Measurements from ENCODE around the gene OR8I2.

OR8I2 gene

DNA sequence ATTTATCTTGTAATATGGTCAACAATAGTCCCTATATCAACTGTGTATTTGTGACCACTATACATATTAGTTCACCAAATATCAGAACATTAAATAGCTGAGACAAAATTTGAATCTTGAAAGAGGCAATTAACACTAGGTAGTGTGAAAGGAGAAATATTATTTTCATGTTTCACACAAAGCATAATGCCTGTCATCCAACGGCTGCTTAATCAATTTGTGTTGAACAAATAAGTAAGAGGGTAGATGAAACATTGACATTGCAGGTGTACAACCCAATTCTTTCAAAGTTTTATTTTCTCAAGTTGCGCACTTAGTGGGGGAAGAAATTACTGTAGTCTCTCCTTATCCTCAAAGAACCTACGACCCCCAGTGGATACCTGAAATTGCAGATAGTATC lies 3.4 kb upstream of the OR8I2 start:
- TF ChIP-seq, protein P1, sequence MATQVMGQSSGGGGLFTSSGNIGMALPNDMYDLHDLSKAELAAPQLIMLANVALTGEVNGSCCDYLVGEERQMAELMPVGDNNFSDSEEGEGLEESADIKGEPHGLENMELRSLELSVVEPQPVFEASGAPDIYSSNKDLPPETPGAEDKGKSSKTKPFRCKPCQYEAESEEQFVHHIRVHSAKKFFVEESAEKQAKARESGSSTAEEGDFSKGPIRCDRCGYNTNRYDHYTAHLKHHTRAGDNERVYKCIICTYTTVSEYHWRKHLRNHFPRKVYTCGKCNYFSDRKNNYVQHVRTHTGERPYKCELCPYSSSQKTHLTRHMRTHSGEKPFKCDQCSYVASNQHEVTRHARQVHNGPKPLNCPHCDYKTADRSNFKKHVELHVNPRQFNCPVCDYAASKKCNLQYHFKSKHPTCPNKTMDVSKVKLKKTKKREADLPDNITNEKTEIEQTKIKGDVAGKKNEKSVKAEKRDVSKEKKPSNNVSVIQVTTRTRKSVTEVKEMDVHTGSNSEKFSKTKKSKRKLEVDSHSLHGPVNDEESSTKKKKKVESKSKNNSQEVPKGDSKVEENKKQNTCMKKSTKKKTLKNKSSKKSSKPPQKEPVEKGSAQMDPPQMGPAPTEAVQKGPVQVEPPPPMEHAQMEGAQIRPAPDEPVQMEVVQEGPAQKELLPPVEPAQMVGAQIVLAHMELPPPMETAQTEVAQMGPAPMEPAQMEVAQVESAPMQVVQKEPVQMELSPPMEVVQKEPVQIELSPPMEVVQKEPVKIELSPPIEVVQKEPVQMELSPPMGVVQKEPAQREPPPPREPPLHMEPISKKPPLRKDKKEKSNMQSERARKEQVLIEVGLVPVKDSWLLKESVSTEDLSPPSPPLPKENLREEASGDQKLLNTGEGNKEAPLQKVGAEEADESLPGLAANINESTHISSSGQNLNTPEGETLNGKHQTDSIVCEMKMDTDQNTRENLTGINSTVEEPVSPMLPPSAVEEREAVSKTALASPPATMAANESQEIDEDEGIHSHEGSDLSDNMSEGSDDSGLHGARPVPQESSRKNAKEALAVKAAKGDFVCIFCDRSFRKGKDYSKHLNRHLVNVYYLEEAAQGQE (IDR thresholded peaks at IDR 0.05; ENCODE audit: low read depth) = no peak
- TF ChIP-seq ZBTB7A (IDR thresholded peaks at IDR 0.05; ENCODE audit: low read depth) (no peak), TEAD4 (IDR thresholded peaks at IDR 0.05) (no peak), TCF12 (IDR thresholded peaks at IDR 0.05; ENCODE audit: low read depth) (no peak), YY1 (IDR thresholded peaks at IDR 0.05; ENCODE audit: low read depth) (no peak), EP300 (IDR thresholded peaks at IDR 0.05; ENCODE audit: borderline replicate concordance) (no peak), NFIC (IDR thresholded peaks at IDR 0.05) (no peak), EGR1 (IDR thresholded peaks at IDR 0.05) (no peak), TAF1 (IDR thresholded peaks at IDR 0.05; ENCODE audit: low read depth) (no peak), FOXM1 (IDR thresholded peaks at IDR 0.05; ENCODE audit: borderline replicate concordance, low read depth) (no peak)

DNA sequence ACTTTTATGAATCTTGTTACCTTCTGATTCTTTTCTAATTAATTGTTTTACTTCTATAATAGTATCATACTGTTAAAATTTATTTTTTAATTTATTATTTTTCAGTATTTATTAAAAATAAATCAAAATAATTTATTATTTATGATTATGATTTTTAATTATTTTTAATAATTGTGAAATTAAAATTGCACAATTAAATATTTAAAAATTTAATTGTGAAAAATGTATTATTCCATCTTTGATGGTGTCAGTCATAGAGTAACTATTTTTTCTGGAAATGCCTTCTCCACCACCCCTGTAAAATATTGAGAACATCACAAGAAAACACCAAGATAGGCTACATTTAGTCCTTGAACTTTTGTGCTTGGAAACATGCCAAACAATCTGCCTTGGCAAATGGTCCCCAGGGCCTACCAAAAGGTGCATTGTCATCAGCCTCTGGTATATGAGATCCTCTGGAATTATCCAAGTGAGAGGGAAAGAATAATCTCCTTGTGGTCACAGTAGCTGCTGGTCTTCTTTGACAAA lies 10.2 kb downstream of the OR8I2 start, which contains the start of gene OR8H2:
Gene OR8H2 (plus strand): TSS at position 478 of the 528 bp plus-strand sequence. CDS start 1,356 bp downstream, outside the sequence.
- TF ChIP-seq RAD21 (IDR thresholded peaks at IDR 0.05; ENCODE audit: low read depth) = no peak
- TF ChIP-seq FOXM1 (IDR thresholded peaks at IDR 0.05; ENCODE audit: borderline replicate concordance, low read depth) = no peak
- TF ChIP-seq YY1 (IDR thresholded peaks at IDR 0.05; ENCODE audit: low read depth) = no peak
- no peak for TF ChIP-seq TEAD4 (IDR thresholded peaks at IDR 0.05)
- no peak for TF ChIP-seq EP300 (IDR thresholded peaks at IDR 0.05; ENCODE audit: borderline replicate concordance)
- no peak for TF ChIP-seq EGR1 (IDR thresholded peaks at IDR 0.05)
- TF ChIP-seq, protein P2, sequence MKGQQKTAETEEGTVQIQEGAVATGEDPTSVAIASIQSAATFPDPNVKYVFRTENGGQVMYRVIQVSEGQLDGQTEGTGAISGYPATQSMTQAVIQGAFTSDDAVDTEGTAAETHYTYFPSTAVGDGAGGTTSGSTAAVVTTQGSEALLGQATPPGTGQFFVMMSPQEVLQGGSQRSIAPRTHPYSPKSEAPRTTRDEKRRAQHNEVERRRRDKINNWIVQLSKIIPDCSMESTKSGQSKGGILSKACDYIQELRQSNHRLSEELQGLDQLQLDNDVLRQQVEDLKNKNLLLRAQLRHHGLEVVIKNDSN (IDR thresholded peaks at IDR 0.05) = no peak
- TF ChIP-seq TCF12 (IDR thresholded peaks at IDR 0.05; ENCODE audit: low read depth) = no peak
- no peak for TF ChIP-seq CREB1 (IDR thresholded peaks at IDR 0.05; ENCODE audit: low read depth)
- TF ChIP-seq NFIC (IDR thresholded peaks at IDR 0.05) = no peak
- TF ChIP-seq, protein P1 (IDR thresholded peaks at IDR 0.05; ENCODE audit: low read depth) = no peak
- TF ChIP-seq CEBPB (IDR thresholded peaks at IDR 0.05) = no peak
- no peak for TF ChIP-seq TAF1 (IDR thresholded peaks at IDR 0.05; ENCODE audit: low read depth)
- TF ChIP-seq, protein P3, sequence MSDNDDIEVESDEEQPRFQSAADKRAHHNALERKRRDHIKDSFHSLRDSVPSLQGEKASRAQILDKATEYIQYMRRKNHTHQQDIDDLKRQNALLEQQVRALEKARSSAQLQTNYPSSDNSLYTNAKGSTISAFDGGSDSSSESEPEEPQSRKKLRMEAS (IDR thresholded peaks at IDR 0.05) = no peak
- no peak for TF ChIP-seq ZBTB7A (IDR thresholded peaks at IDR 0.05; ENCODE audit: low read depth)

DNA sequence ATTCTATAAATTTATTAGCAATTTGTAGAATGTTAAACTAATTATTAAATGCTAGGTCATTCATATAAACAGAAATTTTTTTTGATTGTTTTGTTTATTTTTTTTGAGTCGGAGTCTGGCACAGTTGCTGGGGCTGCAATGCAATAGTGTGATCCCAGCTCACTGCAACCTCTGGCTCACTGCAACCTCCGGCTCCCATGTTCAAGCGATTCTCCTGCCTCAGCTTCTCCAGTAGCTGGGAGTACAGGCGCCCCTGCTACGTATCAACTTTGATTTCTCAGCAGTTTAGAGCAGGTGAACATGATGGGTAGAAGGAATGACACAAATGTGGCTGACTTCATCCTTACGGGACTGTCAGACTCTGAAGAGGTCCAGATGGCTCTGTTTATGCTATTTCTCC lies 29.0 kb downstream of the OR8I2 start, which contains the start of gene OR8H3:
Gene OR8H3 (plus strand): TSS at position 301 of the 400 bp plus-strand sequence. CDS start 0 bp downstream, at position 301.
- no peak for TF ChIP-seq EP300 (IDR thresholded peaks at IDR 0.05; ENCODE audit: borderline replicate concordance)
- TF ChIP-seq NFIC (IDR thresholded peaks at IDR 0.05) = no peak
- no peak for TF ChIP-seq TCF12 (IDR thresholded peaks at IDR 0.05; ENCODE audit: low read depth)
- TF ChIP-seq, protein P2 (IDR thresholded peaks at IDR 0.05) = no peak
- TF ChIP-seq RAD21 (IDR thresholded peaks at IDR 0.05; ENCODE audit: low read depth) = no peak
- TF ChIP-seq CREB1 (IDR thresholded peaks at IDR 0.05; ENCODE audit: low read depth) = no peak
- TF ChIP-seq ZBTB7A (IDR thresholded peaks at IDR 0.05; ENCODE audit: low read depth) = no peak
- no peak for TF ChIP-seq CEBPB (IDR thresholded peaks at IDR 0.05)
- TF ChIP-seq TEAD4 (IDR thresholded peaks at IDR 0.05) = no peak
- no peak for TF ChIP-seq FOXM1 (IDR thresholded peaks at IDR 0.05; ENCODE audit: borderline replicate concordance, low read depth)
- TF ChIP-seq YY1 (IDR thresholded peaks at IDR 0.05; ENCODE audit: low read depth) = no peak
- TF ChIP-seq EGR1 (IDR thresholded peaks at IDR 0.05) = no peak
- TF ChIP-seq, protein P3 (IDR thresholded peaks at IDR 0.05) = no peak
- TF ChIP-seq TAF1 (IDR thresholded peaks at IDR 0.05; ENCODE audit: low read depth) = no peak
- TF ChIP-seq, protein P1 (IDR thresholded peaks at IDR 0.05; ENCODE audit: low read depth) = no peak

DNA sequence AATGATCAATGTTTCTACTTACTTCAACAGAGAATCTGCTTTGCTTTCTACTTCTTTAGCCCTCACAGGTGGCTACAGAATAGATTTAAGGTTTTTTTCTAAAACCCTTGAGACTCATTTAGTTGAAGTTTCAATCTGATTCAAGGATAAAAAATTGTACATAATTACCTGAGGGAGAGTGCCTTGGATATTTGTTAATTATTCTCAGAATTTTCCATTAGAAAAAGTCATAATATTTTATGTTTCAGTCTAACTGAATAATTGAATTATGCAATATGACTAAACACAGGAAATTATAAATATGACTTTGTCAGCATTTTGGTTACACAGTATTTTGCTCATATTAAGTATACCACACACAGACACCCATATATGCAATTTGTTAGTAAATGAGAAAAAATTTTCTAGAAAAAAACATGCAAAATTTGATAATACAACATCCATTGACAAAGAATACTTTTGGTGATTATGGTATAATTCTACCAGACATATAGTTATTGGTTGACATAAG lies 47.1 kb downstream of the OR8I2 start, which contains the start of gene OR8J3:
Gene OR8J3 (minus strand): TSS at position 51 of the 511 bp plus-strand sequence. CDS start 2,483 bp downstream, outside the sequence.
- TF ChIP-seq EP300 (IDR thresholded peaks at IDR 0.05; ENCODE audit: borderline replicate concordance) (no peak), YY1 (IDR thresholded peaks at IDR 0.05; ENCODE audit: low read depth) (no peak), CREB1 (IDR thresholded peaks at IDR 0.05; ENCODE audit: low read depth) (no peak), TCF12 (IDR thresholded peaks at IDR 0.05; ENCODE audit: low read depth) (no peak), NFIC (IDR thresholded peaks at IDR 0.05) (no peak), EGR1 (IDR thresholded peaks at IDR 0.05) (no peak), FOXM1 (IDR thresholded peaks at IDR 0.05; ENCODE audit: borderline replicate concordance, low read depth) (no peak), ZBTB7A (IDR thresholded peaks at IDR 0.05; ENCODE audit: low read depth) (no peak), RAD21 (IDR thresholded peaks at IDR 0.05; ENCODE audit: low read depth) (no peak)
- TF ChIP-seq, protein P1 (IDR thresholded peaks at IDR 0.05; ENCODE audit: low read depth) = no peak
- TF ChIP-seq, protein P2 (IDR thresholded peaks at IDR 0.05) = no peak

All from Ishikawa (cell line).